Activated B cell treated with CpG ODN at 0.5 μM for 24 hours (primary cell): ENCODE data around the gene RBM5. TPM values are rescaled to one million over a fixed set of nuclear protein-coding genes. Genes with fewer than 3 reads are reported as not detected.

ENCODE experiments used
- ATAC-seq: fragments of 200-7000 bp; cut with Tn5 transposase; one replicate; pipeline ENCODE4 v1.10.0; 2021; ENCODE audit warnings: low read depth, mild to moderate bottlenecking, moderate library complexity
- CTCF ChIA-PET: fragments of 350-600 bp; sonication (Branson Sonifier 250); formaldehyde crosslinking; loops from one replicate; lab custom pipeline; 2021; ENCODE audit warnings: antibody characterized with exemption; lab: Charles Lee
- POLR2A ChIA-PET: fragments of 350-600 bp; sonication (Branson Sonifier 250); formaldehyde crosslinking; loops from one replicate; lab custom pipeline; 2021; ENCODE audit warnings: antibody characterized with exemption; lab: Charles Lee
- DNase-seq: peaks from one replicate; pipeline ENCODE4 v3.0.0; 2022
- H3K27ac Mint-ChIP-seq: one replicate; pipeline ENCODE4 v1.8.0; 2020; ENCODE audit warnings: mixed read lengths
- H3K27me3 Mint-ChIP-seq: one replicate; pipeline ENCODE4 v1.8.0; 2021; ENCODE audit warnings: mixed read lengths
- H3K36me3 Mint-ChIP-seq: one replicate; pipeline ENCODE4 v1.8.0; 2021; ENCODE audit warnings: low read depth, mixed read lengths
- H3K4me1 Mint-ChIP-seq: one replicate; pipeline ENCODE4 v1.8.0; 2021; ENCODE audit warnings: mixed read lengths
- H3K4me3 Mint-ChIP-seq: one replicate; pipeline ENCODE4 v1.8.0; 2020; ENCODE audit warnings: mild to moderate bottlenecking, mixed read lengths
- H3K9me3 Mint-ChIP-seq: one replicate; pipeline ENCODE4 v1.8.0; 2020; ENCODE audit warnings: mixed read lengths
- intact Hi-C: fragments of 100-400 bp; cut with micrococcal nuclease; formaldehyde crosslinking; loops from one replicate; pipeline ENCODE4 v1.15.1; 2024
- total RNA-seq: library from RNA; stranded (reverse); gene quantifications from 2 replicates; pipeline ENCODE4 v1.2.3, GENCODE V29; 2022
- TF ChIP-seq, protein P1 (sequence below): fragments of 200-600 bp; IDR thresholded peaks from one replicate; pipeline ENCODE4 v1.8.0; 2022; ENCODE audit warnings: antibody characterized with exemption, mild to moderate bottlenecking

The RBM5 gene
- total RNA-seq, 1 donor from 2014 or later: 316 TPM

DNA sequence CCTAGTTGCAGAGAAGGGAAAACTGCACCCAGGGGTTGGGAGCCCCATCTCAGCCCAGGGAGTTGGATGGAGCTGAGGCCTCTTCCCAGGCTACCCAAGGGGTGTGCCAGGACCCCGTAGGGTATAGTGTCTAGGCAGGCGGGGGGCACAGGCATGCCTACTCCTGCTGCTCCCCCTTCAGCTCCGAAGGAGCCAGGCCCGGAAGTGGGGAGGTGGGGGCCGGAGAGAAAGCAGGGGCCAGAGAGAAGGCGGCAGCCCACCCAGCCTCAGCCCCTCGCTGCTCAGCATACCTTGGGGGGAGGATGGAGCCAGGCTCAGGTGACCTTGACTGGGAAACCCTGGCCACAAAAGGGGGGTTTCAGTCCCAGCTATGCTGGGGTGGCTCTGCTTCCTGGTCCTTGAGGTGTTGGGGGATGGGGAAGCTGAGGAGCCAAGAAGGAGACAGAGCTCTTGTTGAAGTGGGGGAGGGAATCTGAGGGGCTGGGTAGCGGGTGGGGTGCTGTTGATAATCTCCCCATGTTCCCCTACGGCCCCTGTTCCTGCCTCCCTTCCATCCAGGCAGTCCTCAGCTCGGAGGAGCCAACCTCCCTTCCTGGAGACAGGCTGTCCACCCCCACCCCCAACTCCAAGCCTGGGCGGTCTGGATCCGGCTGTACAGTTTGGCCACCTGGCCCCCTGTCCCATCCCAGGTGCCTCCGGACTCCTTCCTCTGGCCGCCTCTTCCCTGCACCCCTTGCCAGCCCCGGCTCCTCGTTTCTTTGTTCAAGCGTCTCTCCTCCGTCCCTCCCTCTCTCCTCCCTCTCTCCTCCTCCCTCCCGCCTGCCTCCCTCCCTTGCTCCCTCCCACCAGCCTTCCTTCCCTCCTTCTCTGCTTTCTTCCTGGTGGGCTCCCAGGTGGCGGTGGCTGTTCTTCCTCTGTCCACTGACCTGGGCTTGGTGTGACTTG, 68.1 kb downstream of the RBM5 start:
- ChIA-PET CTCF (interaction anchor here (0.5 kb wide), 1 partner anchor 674 kb away, joined by 3 read pairs; no protein-coding TSS in a partner anchor), POLR2A (no interaction called here)
- Mint-ChIP-seq H3K27me3 (peaks cover 30% of the 10 kb centered on the region), H3K4me3 (no peak overlapping the region), H3K4me1 (peaks cover 13% of the 10 kb centered on the region), H3K9me3 (no peaks in the 10 kb centered on the region), H3K36me3 (no peaks in the 10 kb centered on the region), H3K27ac (no peak overlapping the region)
- TF ChIP-seq, protein P1, sequence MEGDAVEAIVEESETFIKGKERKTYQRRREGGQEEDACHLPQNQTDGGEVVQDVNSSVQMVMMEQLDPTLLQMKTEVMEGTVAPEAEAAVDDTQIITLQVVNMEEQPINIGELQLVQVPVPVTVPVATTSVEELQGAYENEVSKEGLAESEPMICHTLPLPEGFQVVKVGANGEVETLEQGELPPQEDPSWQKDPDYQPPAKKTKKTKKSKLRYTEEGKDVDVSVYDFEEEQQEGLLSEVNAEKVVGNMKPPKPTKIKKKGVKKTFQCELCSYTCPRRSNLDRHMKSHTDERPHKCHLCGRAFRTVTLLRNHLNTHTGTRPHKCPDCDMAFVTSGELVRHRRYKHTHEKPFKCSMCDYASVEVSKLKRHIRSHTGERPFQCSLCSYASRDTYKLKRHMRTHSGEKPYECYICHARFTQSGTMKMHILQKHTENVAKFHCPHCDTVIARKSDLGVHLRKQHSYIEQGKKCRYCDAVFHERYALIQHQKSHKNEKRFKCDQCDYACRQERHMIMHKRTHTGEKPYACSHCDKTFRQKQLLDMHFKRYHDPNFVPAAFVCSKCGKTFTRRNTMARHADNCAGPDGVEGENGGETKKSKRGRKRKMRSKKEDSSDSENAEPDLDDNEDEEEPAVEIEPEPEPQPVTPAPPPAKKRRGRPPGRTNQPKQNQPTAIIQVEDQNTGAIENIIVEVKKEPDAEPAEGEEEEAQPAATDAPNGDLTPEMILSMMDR: no peak
- DNase-seq: no peak
- ATAC-seq: no peak
- intact Hi-C loops: no loop called here

DNA sequence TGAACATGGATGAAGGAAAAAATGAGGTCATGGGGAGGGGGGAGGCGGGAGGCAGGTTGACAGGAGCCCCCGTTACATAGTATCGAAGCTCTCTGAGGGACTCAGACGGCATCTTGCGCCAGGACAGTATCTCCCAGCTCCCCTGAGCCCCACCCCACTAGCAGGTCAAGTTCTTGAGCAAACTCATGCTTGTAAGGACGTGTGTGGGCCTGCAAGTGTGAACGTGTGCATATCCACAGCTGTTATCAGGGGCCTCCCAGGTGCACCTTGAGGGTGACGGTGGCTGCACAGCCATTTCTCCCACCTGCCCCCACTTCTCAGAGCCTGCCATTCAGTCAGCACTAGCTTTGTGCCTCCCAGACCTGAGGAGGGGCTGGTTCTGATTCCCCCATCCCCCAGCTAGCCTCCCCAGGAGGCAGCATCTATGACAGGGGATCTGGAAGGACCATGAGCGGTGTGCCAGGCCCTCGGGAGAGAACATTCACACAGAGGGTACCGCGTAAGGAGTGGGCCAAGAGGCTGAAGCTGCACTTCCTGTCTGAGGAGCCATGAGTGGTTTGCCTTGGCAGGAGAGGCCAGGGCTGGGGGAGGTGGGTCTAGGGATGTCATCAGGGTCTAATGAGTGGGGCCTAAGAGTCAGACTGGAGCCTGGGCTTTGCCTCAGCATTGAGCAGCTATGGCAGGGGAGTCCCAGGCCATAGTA, 69.3 kb downstream of the RBM5 start:
- ChIA-PET POLR2A (no interaction called here), CTCF (no interaction called here)
- Mint-ChIP-seq H3K27ac (no peak overlapping the region), H3K9me3 (no peaks in the 10 kb centered on the region), H3K4me1 (peaks cover 13% of the 10 kb centered on the region), H3K4me3 (no peak overlapping the region), H3K36me3 (no peaks in the 10 kb centered on the region), H3K27me3 (peaks cover 28% of the 10 kb centered on the region)
- DNase-seq (no peak), ATAC-seq (no peak)
- intact Hi-C loops: no loop called here
- TF ChIP-seq, protein P1: no peak

DNA sequence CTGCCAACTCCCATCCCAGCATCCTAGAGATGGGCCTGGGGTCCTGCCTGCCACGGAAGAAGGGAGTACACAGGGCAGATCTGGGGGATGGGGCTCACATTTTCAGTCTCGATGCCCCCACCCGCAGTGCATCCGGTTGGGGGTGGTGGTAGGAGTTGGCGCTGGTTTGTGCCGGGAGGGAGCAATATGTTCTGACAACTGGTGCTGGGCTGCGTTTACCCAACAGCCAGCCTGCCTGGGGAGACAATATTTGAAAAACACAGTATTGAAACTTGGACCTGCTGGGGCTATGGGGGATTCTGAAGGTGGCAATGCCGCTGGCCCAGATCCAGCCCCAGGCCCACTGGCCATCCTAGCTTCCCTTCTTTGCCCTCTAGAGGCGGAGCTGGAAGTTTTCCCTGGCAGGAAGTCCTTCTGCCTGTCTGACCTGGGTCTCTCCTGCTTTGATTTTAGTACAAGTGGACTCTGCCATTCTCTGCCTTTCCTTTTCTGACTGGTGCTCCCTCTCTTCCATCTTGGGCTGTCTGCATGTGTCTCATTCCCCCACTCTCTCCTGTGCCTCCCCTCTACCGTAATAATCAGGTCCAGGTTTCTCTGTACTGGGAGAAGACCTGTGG, 69.9 kb downstream of the RBM5 start:
- Mint-ChIP-seq H3K36me3 (no peaks in the 10 kb centered on the region), H3K9me3 (no peaks in the 10 kb centered on the region), H3K4me3 (no peak overlapping the region), H3K27ac (no peak overlapping the region), H3K4me1 (peaks cover 13% of the 10 kb centered on the region), H3K27me3 (peaks cover 21% of the 10 kb centered on the region)
- CTCF ChIA-PET: no interaction called here
- ATAC-seq (no peak), DNase-seq (no peak)
- TF ChIP-seq, protein P1: no peak
- POLR2A ChIA-PET: no interaction called here
- intact Hi-C loops: no loop called here

DNA sequence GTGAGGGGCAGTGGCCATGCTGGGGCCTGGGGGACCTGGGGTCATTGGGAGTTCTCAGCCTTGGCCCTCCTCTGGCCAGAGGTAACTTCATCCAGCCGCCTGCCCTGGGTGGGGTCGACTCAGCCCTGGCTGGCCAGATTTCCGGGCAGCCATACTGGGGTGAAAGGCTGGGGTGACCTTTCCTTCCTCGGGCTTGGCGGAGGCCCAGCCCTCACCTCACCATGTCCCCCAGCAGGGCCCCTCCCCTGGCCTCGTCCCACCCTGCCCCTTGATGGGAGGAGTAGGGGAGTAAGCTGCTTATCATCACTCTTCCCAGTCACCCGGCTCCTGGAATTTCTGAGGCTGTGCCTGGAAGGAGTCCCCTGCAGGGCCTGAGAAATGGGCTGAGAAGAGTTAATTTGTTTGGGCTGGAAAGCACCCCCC, 71.9 kb downstream of the RBM5 start:
- ChIA-PET CTCF (no interaction called here), POLR2A (no interaction called here)
- Mint-ChIP-seq H3K4me1 (peaks cover 8% of the 10 kb centered on the region), H3K9me3 (no peaks in the 10 kb centered on the region), H3K4me3 (no peak overlapping the region), H3K27ac (no peak overlapping the region), H3K36me3 (no peaks in the 10 kb centered on the region), H3K27me3 (peaks cover 15% of the 10 kb centered on the region)
- DNase-seq (no peak), ATAC-seq (no peak)
- intact Hi-C loops: no loop called here
- TF ChIP-seq, protein P1: no peak

DNA sequence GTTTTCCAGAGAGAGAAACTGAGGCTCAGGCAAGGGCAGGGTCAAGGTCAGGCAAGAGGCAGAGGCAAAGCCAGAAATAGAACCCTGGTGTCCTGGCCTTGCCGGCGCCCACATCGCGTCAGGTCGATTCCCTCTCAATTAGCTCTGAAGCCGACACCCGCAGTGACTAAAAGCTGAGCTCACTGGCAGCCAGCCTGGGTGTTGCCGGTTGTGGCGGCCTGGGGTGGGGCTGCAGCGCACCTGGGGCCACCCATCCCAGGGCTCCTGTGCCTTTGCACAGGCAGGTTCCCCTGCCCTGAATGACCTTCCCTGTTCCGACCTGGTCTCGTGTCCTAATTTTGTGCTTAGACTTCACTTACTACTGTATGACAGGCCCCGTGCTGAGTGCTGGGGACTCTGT, 72.6 kb downstream of the RBM5 start:
- Mint-ChIP-seq H3K27ac (no peak overlapping the region), H3K9me3 (no peaks in the 10 kb centered on the region), H3K4me3 (no peak overlapping the region), H3K36me3 (no peaks in the 10 kb centered on the region), H3K4me1 (peaks cover 2% of the 10 kb centered on the region), H3K27me3 (peaks cover 7% of the 10 kb centered on the region)
- intact Hi-C loops: no loop called here
- CTCF ChIA-PET: no interaction called here
- TF ChIP-seq, protein P1: no peak
- no peak for DNase-seq
- no peak for ATAC-seq
- POLR2A ChIA-PET: no interaction called here
